ENCODE results near the gene CCDC152.

DNA sequence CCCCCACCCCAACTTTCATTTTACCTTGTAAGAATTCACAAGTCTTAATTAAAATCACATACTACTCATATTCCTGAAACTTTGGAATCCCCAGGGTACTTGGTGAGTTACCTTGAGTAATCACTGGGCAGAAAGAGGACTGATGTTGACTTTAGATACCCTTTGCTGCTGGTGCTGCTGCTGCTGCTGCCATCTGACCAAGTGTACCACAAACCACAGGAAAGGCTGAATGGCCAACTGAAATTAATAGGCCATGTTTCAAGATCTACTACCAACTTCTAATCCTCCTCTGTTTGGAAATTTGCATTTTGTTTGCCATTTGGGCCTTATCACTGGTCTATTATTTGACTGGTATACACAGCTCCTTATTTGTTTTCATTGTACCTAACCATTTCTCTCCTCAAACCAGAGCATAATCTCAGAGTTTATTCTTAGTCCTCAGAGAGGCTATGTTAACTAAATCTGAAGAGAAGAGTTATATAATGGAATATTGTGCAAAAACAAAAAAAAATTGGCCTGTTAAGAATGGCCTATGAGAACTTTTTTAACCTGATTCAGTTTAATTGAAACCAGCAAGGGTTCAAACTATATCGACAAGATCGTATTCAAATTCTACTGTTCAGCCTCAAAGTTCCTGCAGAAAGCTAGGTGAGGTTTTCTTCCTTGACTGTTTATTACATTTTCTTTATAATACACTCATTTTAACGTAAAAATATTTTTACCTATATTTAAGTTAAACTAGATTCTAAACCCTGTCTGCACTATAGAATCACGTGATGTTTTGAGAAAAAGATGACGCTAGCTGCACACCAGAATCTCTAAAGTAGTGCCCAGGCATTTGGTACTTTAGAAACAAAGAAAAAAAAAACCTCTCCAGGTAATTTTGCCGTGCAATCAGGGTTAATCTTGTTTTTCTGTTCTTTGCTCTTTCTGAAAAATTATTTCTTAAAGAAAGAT, 41.9 kb downstream of the CCDC152 start:
- TF ChIP-seq, protein P1, sequence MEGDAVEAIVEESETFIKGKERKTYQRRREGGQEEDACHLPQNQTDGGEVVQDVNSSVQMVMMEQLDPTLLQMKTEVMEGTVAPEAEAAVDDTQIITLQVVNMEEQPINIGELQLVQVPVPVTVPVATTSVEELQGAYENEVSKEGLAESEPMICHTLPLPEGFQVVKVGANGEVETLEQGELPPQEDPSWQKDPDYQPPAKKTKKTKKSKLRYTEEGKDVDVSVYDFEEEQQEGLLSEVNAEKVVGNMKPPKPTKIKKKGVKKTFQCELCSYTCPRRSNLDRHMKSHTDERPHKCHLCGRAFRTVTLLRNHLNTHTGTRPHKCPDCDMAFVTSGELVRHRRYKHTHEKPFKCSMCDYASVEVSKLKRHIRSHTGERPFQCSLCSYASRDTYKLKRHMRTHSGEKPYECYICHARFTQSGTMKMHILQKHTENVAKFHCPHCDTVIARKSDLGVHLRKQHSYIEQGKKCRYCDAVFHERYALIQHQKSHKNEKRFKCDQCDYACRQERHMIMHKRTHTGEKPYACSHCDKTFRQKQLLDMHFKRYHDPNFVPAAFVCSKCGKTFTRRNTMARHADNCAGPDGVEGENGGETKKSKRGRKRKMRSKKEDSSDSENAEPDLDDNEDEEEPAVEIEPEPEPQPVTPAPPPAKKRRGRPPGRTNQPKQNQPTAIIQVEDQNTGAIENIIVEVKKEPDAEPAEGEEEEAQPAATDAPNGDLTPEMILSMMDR (conservative IDR thresholded peaks at IDR 0.05; ENCODE audit: low read length), result no peak
- no peak for TF ChIP-seq EZH2phosphoT487 (IDR thresholded peaks at IDR 0.05; ENCODE audit: borderline replicate concordance)
